T-helper 2 cell treated with Interferon-gamma antibody and Interleukin-4, amounts not matched to agents 100 ng/mL and 5 ng/mL, for 36 hours (primary cell): ENCODE results near the gene RPL32. TPM values are rescaled to one million over a fixed set of nuclear protein-coding genes. Genes with fewer than 3 reads are reported as not detected.
"Not testable (repeated sequence)": the region's sequence is repeated elsewhere in the genome, so short reads cannot be mapped to it uniquely, and the experiment has no call there.

Experiments used
- intact Hi-C: fragments of 100-400 bp; cut with micrococcal nuclease; formaldehyde crosslinking; loops from one replicate; pipeline ENCODE4 v1.15.1; 2023
- total RNA-seq: library from RNA; stranded (reverse); gene quantifications from 2 replicates; pipeline ENCODE4 v1.2.3, GENCODE V29; 2022

Gene RPL32
- total RNA-seq, 1 donor from 2014 or later, result 1,883 TPM

- intact Hi-C loops, result loop anchor here (1.0 to 2.0 kb wide), 3 partner anchors 31 to 157 kb away; partner anchors contain the start of gene RPL32
Measured at GRCh38 chr3:12810013-12810780, 31.2 kb downstream of the RPL32 start.

GRCh38 chr3:12809435-12809834 is 31.9 kb downstream of the RPL32 start:
- intact Hi-C loops, result no loop called here

- intact Hi-C loops, result no loop called here
Measured at GRCh38 chr3:12809001-12809400, 32.4 kb downstream of the RPL32 start.

GRCh38 chr3:12808587-12808986 is 32.8 kb downstream of the RPL32 start:
- intact Hi-C loops, result no loop called here

- intact Hi-C loops, result no loop called here
Measured at GRCh38 chr3:12807601-12808359, 33.6 kb downstream of the RPL32 start.

GRCh38 chr3:12807066-12807465 is 34.3 kb downstream of the RPL32 start:
- intact Hi-C loops, result no loop called here

- intact Hi-C loops, result no loop called here
Measured at GRCh38 chr3:12803371-12803770, 38.0 kb downstream of the RPL32 start.

GRCh38 chr3:12799525-12800440 is 41.6 kb downstream of the RPL32 start:
- intact Hi-C loops, result no loop called here

GRCh38 chr3:12798559-12799179 is 42.7 kb downstream of the RPL32 start:
- intact Hi-C loops, result no loop called here

- intact Hi-C loops, result no loop called here
Measured at GRCh38 chr3:12797892-12798558, 43.3 kb downstream of the RPL32 start.

GRCh38 chr3:12797124-12797891 is 44.1 kb downstream of the RPL32 start:
- intact Hi-C loops, result no loop called here

- intact Hi-C loops, result no loop called here
Measured at GRCh38 chr3:12796171-12797123, 44.9 kb downstream of the RPL32 start, which contains the start of gene CAND2. Gene CAND2 (plus strand): TSS chr3:12796680. CDS start chr3:12796721, 41 bp downstream.

GRCh38 chr3:12793701-12794100 is 47.7 kb downstream of the RPL32 start:
- intact Hi-C loops, result no loop called here

- intact Hi-C loops, result no loop called here
Measured at GRCh38 chr3:12791430-12791829, 49.9 kb downstream of the RPL32 start.

GRCh38 chr3:12787967-12788690 is 53.2 kb downstream of the RPL32 start:
- intact Hi-C loops, result not testable (repeated sequence)

- intact Hi-C loops, result not testable (repeated sequence)
Measured at GRCh38 chr3:12787346-12787745, 54.0 kb downstream of the RPL32 start.

- intact Hi-C loops, result no loop called here
Measured at GRCh38 chr3:12785096-12785495, 56.3 kb downstream of the RPL32 start.
